Raji (cell line): Measurements from ENCODE around the gene PAPOLB.

Experiments
- POLR2A ChIP-seq: IDR thresholded peaks from 2 replicates; pipeline ENCODE4 v1.6.1; 2011; ENCODE audit warnings: low read depth, low read length, control low read depth; ENCODE audit not compliant: insufficient read depth

PAPOLB gene

DNA sequence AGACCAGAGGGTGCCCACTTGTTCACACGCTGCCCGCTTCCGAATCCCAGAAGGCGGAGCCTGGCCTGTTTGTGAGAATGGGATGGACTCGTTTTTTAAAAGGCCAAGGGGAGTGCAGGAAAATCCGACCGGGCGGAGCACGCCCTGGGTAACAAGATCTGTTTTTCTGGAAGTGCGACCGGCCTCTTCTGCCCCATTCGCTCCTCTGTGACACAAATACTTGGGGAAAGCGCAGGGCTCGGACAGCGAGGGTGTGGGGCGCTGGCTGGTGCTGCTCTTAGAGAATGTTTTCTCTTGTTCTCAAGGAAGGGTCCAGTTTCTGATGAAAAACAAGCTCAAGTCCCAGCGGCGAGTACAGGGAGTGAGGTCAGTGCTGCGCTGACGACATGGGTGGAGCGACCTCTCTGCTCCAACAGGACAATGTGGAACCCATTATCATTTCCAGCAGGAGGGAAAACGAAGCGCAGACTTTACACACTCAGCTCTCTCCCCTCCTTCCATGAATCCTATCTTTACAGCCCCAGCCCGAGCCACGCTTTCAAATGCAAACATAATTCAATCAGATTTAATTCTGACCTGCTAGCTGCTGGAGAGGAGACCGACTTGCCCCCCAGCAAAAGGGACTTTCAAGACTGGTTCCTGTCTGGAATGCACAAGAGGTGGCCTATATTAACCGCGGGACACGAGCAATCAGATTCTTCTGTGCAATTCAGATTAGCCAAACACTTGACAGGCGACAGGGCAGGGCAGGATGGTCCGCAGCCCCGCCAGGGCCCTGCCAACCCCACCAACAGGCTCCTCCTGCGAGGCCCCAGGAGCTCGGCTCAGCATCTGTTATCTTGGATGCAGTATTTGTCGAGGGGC, 20.6 kb upstream of the PAPOLB start:
- no peak for TF ChIP-seq POLR2A

- no peak for TF ChIP-seq POLR2A
Observed at GRCh38 chr7:4880218-4880617, 18.4 kb upstream of the PAPOLB start.

DNA sequence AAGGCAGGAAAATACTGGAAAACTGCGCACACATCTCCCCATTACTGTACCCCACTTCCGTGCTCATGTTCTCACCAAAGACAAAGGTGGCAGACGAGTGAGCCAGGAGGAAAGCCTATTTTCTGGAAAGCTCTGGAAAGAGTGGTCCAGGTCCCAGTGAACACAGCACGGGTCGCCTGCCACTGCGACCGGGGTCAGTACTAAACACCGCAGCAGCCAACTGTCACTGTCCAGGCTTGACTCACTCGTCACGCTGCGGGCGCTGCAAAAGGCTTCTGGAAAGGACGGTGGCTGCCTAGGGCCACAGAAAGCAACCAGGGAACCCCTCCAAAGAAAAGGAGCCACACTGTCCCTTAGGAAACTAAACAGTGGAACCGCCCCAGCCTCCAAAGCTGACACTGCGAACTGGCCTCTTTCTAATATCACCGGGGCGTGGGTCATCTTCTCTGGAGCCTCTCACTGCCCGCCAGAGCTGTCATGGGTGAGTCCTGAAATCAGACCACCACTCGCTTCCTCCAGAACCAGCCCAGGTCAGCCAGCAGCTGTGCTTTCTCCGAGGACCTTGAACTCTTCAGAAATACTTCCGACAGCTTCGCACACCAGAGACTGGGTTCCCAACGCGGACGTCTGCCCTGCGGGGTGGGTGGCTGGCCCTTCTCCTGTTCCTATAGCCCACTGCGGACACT, 17.7 kb upstream of the PAPOLB start:
- no peak for TF ChIP-seq POLR2A

- TF ChIP-seq POLR2A = no peak
Observed at GRCh38 chr7:4878336-4879335, 16.8 kb upstream of the PAPOLB start.

DNA sequence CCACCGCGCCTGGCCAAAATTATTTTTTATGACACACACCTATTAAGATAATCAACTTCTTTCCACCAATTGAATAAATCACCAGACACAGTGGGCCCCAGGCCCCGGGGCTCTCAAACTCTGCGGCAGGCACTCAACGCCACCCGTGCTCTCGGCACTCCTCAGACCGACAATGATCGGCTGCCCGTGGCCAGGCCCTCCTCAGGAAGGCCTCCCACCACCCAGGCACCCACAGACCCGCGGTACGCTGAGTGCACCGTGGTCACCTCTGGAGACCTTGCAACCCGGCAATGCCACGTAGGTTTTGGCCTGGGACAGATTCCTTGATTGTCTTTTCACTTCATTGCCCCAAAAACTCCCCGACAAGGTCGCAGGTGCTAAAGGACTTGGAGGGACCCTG, 14.8 kb upstream of the PAPOLB start:
- TF ChIP-seq POLR2A = no peak

DNA sequence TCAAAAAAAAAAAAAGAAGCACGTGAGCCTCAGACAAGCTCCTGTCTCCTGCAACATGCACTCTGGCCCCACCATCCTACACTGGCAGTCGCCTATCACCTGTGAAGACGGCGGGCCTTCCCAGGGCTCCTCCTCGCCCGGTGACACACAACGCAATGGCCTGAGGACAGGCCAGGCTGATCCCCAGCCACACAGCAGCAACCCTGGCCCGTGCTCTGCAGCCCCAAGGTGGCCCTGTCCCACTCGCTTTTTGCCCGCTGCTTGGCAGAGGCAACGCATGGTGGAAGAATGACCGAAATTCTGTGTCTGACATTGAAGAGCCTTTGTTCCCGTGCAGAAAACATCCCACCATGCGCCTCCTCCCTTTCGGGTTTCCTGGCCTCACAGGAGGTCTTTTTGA, 13.6 kb upstream of the PAPOLB start:
- TF ChIP-seq POLR2A = no peak

DNA sequence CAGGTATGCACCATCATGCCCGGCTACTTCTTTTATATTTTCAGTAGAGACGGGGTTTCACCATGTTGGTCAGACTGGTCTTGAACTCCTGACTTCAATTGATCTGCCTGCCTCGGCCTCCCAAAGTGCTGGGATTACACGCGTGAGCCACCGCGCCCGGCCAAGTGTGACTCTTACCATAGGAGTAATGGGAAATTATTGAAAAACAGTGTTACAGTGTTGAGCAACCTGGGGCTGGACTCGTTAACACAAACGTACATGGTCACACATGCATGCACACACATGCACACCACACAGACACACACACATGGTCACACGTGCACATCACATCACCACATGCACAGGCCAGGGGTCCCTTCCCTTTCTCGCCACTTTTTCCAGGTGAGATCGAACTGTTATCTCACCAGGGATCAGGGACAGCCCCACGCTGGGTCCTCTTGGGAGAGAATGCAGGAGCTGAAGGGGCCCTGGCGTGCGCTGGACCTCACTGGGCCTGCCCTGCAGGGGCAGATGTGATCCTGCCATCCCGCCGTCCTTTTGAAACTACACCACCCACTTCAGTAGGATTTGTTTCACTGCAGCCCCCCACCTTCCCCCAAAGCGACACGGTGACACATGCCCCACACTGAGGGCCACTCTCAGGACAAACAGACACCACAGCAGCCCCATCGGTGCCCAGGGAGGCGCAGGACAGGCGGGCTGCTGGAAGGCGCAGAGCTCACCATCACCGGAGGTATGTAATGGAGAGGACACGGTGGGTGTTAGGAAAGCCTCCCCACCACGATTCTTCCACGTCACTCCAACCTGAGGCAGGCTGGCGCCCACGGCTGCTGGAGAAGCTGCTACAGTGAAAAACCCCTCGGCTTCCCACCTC, 11.5 kb upstream of the PAPOLB start:
- TF ChIP-seq POLR2A = no peak

GRCh38 chr7:4871930-4872675, 10.3 kb upstream of the PAPOLB start:
- no peak for TF ChIP-seq POLR2A

- TF ChIP-seq POLR2A = no peak
Observed at GRCh38 chr7:4871056-4871680, 9.3 kb upstream of the PAPOLB start.

DNA sequence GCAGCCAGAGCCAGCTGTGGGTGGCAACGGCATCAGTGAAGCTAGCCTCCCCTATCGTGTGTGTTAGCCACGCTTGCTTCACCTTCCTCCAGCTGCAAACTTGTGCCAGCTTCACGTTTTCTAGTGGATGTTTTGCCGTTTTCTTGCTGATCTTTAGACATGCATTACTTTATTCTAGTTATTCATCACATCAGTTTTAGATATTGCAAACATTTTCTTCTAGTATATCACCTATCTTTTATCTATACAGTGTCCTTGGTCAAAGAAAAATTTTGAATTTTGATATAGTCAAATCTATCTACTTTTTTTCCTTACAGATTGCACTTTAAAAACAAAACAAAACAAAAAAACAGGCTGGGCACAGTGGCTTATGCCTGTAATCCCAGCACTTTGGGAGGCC, 6.7 kb upstream of the PAPOLB start:
- TF ChIP-seq POLR2A = no peak

DNA sequence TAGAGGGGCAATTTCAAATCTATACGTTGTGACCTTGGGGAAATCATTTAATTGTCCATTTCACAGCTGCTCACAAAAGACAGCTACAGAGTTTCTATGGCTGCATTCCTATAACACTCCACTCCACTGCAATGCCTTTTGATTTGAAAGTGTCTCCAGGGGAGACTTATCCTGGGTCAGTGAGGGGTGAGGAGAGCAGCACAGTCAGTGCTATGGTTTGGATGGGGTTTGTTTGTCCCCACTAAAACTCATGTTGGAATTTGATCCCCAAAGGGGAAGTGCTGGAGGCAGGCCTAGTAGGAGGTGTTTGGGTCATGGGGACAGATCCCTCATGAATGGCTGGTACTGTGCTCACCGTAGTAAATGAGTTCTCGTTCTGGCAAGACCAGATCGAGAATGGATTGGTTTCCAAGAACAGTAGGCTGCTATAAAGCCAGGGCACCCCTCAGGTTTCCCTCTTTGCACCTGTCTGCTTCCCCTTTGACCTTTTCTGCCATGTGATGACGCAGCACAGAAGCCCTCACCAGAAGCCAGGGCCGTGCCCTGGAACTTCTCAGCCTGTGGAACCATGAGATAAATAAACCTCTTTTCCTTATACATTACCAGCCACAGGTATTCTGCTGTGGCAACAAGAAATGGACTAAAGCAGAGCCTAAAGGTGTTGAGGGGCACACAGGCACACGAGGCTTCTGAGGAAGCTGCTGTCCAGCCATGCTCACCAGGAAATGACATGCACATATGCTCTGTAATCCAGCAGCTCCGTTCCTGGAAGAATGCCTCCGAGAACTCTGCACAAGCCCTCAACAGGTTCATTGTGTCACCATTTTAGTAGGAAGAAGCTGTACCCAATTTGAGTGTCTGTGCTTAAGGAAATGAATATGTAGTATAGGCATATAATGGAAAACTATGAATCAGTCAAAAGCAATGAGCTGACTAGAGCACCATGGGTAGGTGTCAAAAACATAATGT, 5.0 kb upstream of the PAPOLB start:
- no peak for TF ChIP-seq POLR2A

DNA sequence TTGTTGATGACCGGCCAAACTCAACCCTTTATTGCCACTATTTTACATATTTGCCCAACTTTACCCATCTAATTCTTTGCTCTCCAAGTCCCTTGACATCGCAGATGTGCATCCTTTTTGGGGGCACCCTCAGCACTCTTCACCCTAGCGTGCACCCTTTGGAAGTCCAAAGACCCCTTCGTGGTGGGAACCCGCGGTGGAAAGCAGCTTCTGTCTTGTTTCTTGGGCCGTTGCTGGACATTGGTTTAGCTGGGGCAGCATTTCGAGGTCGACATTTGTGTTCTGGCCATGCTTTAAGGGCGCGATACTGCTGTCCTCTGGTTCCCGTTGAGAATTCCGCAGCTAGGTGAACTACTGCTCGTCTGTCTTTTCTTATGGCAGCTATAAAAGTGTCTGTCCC, 326 bp upstream of the PAPOLB start:
- no peak for TF ChIP-seq POLR2A

DNA sequence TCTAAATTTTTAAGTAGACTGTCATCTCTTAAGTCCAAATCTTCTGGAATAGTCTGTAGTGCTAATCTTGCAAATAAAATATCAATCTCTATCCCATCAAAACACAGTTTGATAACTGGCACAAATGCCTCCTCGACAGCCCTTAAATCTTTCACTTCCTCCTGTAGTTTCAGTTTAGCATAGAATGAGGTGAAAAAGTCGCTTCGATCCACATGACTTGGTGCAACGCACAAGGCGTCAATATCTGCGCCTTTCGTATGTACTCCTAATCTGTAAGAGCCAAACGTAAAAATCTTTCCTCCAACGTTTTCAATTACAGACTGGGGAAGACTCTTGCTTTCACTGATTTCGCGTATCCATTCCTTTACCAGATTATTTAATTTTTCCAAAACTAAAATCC, 603 bp downstream of the PAPOLB start:
- TF ChIP-seq POLR2A = no peak
